ENCODE data around the gene NT5DC4.

- TF ChIP-seq CTCF (IDR thresholded peaks at IDR 0.05; ENCODE audit: low read length) (no peak), EZH2 (IDR thresholded peaks at IDR 0.05; ENCODE audit: borderline replicate concordance, low read length) (no peak)
Measured at GRCh38 chr2:112733871-112734270, 13.1 kb downstream of the NT5DC4 start.

Measured in OCI-LY1 (cell line).